Activated gamma-delta T cell treated with anti-CD3 and anti-CD28 coated beads, Interleukin-2, amount 50 U/mL, for 16 hours (primary cell): Measurements from ENCODE around the gene ALOX5.
"Not testable (repeated sequence)": the region's sequence is repeated elsewhere in the genome, so short reads cannot be mapped to it uniquely, and the experiment has no call there.

Experiments
- DNase-seq: peaks from one replicate; pipeline ENCODE4 v3.0.0-alpha.2; 2020; ENCODE audit warnings: low read depth

The ALOX5 gene

DNA sequence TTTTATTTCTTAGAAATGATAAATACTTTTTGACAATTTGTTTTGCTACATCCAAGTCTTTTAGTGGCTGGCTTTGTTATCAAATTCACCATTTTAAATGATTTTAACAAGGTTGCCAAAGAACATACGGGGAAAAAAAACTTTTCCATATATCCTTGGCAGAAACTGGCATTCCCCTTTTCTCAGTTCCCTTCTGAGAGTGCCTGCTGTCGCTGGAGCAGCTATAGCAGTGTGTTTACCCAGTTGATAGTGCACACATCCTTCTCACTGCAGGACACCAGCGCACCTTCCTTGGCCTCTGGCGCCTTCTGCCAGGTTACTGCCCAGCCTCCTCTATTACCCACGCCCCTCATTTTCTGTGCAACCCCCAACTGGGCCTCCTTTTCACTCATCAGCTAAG lies 94.1 kb downstream of the ALOX5 start:
- no peak for DNase-seq

DNA sequence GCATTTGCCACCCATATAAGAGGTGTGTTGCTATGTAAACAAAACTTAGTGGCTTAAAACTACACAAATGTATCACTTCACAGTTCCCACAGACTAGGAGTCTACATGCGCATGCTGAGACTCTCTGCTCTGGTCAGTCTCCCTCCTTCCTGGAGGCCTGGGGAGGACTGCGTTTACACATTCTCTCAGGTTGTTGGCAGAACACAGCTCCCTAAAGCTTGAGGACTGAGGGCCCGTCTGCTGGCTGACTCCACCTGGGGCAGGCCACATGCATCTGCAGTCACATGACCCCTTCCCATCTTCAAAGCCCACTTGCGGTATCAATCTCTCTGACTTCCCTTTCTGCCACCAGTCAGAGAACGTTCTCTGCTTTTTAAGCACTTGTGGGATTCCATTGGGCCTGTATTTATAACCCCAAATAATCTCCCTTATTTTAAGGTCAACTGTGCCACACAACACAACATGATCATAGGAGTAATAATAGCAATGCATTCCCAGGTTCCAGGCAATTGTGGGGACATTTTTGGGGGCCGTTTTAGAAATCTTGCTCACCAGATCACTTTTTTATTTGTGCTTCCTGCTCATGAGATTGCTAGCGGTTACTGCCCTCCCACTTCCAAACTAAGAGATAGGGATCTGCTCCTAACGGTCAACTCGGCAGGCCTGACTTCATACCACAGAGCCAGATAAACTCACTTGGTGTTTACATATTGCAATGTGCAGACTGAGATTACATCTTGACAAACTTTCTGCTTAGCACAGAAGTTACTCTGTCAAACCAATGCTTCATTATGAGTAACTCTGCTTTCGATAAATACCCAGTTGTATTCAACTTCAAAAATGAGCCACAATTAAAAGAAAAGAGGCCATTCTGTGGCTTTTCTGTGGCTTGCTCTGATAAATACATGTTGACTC lies 96.3 kb downstream of the ALOX5 start:
- no peak for DNase-seq

DNA sequence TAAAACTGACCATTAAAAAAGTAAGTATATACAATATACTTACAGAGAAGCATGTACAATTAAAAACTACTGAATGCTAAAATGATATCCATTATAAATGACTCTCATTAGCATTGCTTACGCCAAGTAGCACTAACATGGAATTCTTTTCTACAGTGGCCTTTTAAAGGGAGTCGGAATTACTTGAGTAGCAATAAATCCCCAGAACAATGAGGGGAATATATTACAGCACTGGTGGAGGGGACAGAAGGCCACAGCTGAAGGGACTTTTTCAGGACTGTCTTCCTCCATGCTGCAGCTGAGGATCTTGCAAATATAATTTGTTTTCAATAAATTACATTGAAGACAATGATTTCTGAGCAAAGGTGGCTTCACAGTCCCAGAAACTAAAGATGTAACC lies 97.0 kb downstream of the ALOX5 start:
- no peak for DNase-seq

DNA sequence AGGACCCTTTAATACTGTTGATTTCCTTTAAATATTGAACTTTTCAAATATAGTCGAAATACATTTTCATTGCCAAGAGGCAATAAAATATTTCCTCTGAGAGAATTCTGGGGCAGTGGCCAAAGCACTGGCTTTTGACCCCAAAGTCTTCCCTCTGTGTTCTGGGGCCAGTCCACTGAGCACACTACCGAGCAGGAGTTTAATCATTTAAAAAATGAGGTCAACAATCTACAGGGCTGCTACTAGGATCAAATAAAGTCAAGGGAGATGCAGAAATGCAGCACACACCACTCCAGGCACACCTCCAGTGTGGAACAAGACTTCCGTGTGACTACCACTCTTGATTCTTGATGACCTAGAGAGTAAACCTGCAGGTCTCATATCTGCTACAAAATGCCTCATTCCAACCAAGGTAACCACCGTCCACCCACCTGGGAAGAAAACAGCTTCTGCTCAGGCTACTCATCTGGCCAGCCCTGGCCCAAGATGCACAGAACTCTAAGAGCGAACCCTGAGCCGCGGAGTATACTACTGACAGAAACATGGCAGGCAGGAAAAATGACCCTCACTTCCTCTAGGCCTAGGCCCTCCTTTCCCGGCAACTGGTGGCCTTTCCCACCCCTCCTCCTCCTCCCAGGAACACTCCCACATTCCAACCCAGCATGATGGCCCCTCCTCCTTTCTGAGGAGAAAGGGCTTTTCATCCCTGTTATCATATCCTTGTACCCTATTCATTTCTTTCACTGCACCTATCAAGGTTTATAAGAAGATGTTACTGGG lies 97.7 kb downstream of the ALOX5 start:
- DNase-seq, result no peak

DNA sequence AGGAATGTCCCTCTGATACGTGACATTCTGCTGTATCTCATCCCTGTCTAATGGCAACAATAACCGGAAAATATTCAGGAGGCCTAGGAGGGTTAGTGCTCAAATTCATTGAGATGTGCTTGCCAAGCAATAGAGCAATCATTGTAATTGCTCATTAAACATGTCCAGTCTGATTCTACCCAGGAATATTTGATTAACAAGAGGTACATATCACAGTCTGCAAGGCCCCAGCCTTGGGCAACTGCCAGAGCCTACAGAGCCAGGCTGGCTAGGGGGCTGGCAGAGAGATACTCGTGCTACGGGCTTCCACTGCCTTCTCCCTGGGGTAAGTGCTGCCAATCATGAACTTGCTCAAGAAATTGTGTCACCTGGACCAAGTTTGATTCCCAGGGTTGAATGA lies 99.1 kb downstream of the ALOX5 start:
- no peak for DNase-seq

DNA sequence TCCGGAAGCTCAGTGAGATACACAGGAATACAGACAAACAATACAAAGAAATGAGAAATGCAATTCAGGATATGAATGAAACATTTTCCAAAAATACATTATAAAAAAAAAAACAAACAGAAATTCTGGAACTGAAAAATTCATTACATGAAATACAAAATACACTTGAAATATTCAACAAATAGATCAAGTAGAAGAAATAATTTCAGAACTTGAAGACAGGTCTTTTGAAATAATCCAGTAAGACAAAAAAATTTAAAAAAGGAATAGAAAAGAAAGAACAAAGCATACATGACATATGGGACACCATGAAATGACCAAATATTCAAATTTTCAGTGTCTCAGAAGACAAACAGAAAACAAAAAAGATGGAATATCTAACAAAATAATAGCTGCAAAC lies 102.5 kb downstream of the ALOX5 start:
- no peak for DNase-seq

DNA sequence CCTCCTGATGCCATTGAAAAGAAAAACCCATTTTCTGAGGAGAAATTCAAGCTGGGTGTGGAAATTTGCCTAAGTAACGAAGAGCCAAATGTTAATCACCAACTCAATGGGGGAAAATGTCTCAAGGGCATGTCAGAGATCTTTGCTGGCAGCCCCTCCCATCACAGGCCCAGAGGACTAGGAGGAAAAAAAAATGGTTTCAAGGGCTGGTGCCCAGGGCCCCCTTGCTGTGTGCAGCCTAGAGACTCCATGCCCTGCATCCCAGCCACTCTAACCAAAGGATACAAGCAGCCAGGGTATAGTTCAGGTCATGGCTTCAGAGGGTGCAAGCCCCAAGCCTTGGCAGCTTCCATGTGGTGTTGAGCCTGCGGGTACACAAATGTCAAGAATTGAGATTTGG lies 106.3 kb downstream of the ALOX5 start:
- DNase-seq, result no peak

DNA sequence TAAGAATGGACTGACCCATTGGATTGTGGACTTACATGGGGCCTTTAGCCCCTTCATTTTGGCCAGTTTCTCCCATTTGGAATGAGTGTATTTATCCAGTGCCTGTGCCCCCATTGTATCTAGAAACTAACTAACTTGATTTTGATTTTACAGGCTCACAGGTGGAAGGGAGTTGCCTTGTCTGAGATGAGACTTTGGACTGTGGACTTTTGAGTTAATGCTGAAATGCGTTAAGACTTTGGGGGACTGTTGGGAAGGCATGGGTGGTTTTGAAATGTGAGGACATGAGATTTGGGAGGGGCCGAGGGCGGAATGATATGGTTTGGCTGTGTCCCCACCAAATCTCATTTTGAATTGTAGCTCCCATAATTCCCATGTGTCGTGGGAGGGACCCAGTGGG lies 107.1 kb downstream of the ALOX5 start:
- not testable (repeated sequence) for DNase-seq

DNA sequence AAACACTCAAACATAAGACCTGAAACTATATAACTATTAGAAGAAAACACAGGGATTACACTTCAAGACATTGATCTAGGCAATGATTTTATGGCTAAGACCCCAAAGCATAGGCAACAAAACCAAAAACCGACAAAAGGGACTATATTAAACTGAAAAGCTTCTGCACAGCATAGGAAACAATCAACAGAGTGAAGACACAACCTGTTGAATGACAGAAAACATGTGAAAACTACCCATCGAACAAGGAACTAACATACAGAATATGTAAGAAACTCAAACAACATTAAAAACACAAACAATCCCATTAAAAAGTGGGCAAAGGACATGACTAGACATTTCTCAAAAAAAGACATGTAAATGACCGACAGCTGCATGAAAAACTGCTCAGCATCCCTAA lies 109.0 kb downstream of the ALOX5 start:
- no peak for DNase-seq

DNA sequence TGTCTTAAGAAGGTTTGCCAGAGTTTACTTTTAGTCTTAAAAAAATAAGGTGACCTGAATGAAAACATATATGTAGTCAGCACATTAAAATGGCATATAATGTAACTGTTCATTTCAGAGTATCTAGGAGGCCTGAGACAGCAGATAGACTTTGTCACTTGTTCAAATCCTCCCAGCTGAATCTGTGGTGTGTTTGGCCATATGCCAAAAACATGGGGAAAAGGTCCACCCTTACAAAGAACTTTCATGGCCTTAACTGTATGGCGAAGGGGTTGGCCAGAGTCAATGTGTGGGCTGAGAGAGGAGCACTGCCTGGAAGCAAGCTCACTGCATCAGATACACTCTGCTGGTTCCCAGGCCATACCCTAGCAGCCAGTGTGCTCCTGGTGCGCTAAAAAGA lies 113.7 kb downstream of the ALOX5 start:
- DNase-seq, result no peak

DNA sequence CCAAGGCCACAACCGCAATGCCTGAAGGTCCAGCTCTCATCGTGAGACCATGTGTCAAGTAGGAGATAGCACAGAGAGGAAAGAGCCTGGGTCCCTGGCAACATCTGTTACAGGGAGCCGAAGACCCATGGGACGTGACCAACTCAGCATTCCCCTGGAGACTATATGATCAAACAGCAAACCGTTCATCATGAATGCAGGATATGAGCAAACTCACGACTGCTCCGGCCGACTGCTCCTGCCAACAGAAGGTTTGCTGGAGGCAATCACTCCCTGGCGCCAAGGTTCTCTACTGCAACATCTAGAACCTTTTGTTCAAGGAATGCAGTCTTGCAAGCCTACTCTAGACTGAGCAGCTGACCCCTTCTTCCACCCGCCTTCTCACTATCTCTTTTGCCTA lies 114.3 kb downstream of the ALOX5 start:
- DNase-seq, result no peak

DNA sequence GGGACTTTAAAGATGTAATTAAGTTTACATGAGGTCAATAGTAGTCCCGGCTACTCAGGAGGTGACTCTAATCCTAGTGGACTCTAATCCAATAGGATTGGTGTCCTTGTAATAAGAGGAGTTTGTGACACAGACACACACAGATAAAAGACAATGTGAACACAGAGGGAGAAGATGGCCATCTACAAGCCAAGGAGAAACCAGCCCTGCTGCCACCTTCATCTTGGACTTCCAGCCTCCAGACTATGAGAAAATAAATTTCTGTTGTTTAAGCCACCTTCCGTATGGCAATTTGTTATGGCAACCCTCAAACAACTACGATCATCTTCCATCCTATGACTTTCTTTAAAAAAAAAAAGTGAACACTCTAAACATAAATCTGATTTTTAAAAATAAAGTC lies 116.3 kb downstream of the ALOX5 start:
- no peak for DNase-seq

DNA sequence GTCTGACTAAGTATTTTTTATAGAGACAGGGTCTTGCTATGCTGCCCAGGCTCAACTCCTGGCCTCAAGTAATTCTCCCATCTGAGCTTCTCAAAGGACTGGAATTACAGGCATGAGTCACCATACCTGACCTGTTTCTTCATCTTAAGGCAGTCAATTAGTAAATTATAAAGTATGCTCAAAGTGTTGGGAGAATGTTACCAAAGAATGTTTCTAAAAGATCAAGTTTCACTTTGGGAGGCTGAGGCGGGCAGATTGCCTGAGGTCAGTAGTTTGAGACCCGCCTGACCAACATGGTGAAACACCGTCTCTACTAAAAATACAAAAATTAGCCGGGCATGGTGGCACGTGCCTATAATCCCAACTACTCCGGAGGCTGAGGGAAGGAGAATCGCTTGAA lies 117.0 kb downstream of the ALOX5 start:
- DNase-seq, result no peak
